ENCODE measurements around the gene DXO.
"Not testable (repeated sequence)": the region's sequence is repeated elsewhere in the genome, so short reads cannot be mapped to it uniquely, and the experiment has no call there.

The DXO gene

GRCh38 chr6:31958741-31959739 is 12.9 kb downstream of the DXO start, which contains the start of the genes NELFE and SKIC2:
Gene NELFE (minus strand): TSS chr6:31958971. CDS start chr6:31958446, 525 bp downstream.
Gene SKIC2 (plus strand): TSS chr6:31959175. CDS start chr6:31959193, 18 bp downstream.
- DNase-seq (ENCODE audit: low read depth in 2 of 2) = peak; percentile 96 to 98

- DNase-seq (ENCODE audit: low read depth in 2 of 2) = no peak
Measured at GRCh38 chr6:31958412-31958740, 13.6 kb downstream of the DXO start.

GRCh38 chr6:31956796-31957195 is 15.1 kb downstream of the DXO start:
- DNase-seq (ENCODE audit: low read depth in 2 of 2) = no peak

- DNase-seq (ENCODE audit: low read depth in 2 of 2) = no peak
Measured at GRCh38 chr6:31954511-31954910, 17.4 kb downstream of the DXO start.

- no peak for DNase-seq (ENCODE audit: low read depth in 2 of 2)
Measured at GRCh38 chr6:31952890-31953289, 19.0 kb downstream of the DXO start.

GRCh38 chr6:31952140-31952805 is 19.7 kb downstream of the DXO start:
- DNase-seq (ENCODE audit: low read depth in 2 of 2) = peak in 1 of 2 donors; percentile 28

GRCh38 chr6:31949926-31950548 is 21.9 kb downstream of the DXO start:
- DNase-seq (ENCODE audit: low read depth in 2 of 2) = no peak

GRCh38 chr6:31948753-31949413 is 23.1 kb downstream of the DXO start:
- no peak for DNase-seq (ENCODE audit: low read depth in 2 of 2)

- no peak for DNase-seq (ENCODE audit: low read depth in 2 of 2)
Measured at GRCh38 chr6:31948306-31948705, 23.6 kb downstream of the DXO start.

GRCh38 chr6:31947864-31948263 is 24.1 kb downstream of the DXO start:
- no peak for DNase-seq (ENCODE audit: low read depth in 2 of 2)

GRCh38 chr6:31947070-31947675 is 24.8 kb downstream of the DXO start:
- DNase-seq (ENCODE audit: low read depth in 2 of 2) = no peak

GRCh38 chr6:31946370-31946885 is 25.5 kb downstream of the DXO start:
- DNase-seq (ENCODE audit: low read depth in 2 of 2) = no peak

- DNase-seq (ENCODE audit: low read depth in 2 of 2) = no peak
Measured at GRCh38 chr6:31945507-31946369, 26.2 kb downstream of the DXO start, which contains the start of gene CFB. Gene CFB (plus strand): TSS chr6:31946095. CDS start chr6:31946222, 127 bp downstream.

GRCh38 chr6:31945154-31945506 is 26.8 kb downstream of the DXO start:
- no peak for DNase-seq (ENCODE audit: low read depth in 2 of 2)

- no peak for DNase-seq (ENCODE audit: low read depth in 2 of 2)
Measured at GRCh38 chr6:31943742-31944141, 28.2 kb downstream of the DXO start.

- no peak for DNase-seq (ENCODE audit: low read depth in 2 of 2)
Measured at GRCh38 chr6:31940256-31940664, 31.7 kb downstream of the DXO start.

GRCh38 chr6:31935823-31936222 is 36.1 kb downstream of the DXO start:
- no peak for DNase-seq (ENCODE audit: low read depth in 2 of 2)

- DNase-seq (ENCODE audit: low read depth in 2 of 2) = no peak
Measured at GRCh38 chr6:31935021-31935420, 36.9 kb downstream of the DXO start.

- DNase-seq (ENCODE audit: low read depth in 2 of 2) = no peak
Measured at GRCh38 chr6:31933537-31933936, 38.4 kb downstream of the DXO start.

- not testable (repeated sequence) for DNase-seq (ENCODE audit: low read depth in 2 of 2)
Measured at GRCh38 chr6:31932137-31932536, 39.8 kb downstream of the DXO start.
